ENCODE data around the gene PARD6G.

DNA sequence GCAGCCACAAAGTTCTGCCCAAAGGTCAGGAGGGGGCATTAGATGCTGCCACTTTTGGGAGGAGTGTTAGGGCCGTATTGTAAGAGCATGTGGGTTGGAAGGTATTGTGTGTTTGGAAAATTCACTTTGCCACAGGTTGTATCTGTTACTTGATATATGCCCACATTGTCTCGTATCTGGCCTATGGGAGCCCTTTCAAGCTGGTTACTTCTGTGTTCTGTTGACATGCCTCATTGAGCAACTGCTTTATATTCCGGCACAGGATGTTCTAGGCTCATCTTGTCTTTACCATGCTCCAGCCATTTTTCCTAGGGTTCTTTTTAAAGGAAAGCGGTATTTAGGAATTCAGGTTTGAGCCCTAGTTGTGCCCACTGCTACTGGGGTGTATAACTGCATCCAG, 132.3 kb downstream of the PARD6G start:
- TF ChIP-seq, protein P1, sequence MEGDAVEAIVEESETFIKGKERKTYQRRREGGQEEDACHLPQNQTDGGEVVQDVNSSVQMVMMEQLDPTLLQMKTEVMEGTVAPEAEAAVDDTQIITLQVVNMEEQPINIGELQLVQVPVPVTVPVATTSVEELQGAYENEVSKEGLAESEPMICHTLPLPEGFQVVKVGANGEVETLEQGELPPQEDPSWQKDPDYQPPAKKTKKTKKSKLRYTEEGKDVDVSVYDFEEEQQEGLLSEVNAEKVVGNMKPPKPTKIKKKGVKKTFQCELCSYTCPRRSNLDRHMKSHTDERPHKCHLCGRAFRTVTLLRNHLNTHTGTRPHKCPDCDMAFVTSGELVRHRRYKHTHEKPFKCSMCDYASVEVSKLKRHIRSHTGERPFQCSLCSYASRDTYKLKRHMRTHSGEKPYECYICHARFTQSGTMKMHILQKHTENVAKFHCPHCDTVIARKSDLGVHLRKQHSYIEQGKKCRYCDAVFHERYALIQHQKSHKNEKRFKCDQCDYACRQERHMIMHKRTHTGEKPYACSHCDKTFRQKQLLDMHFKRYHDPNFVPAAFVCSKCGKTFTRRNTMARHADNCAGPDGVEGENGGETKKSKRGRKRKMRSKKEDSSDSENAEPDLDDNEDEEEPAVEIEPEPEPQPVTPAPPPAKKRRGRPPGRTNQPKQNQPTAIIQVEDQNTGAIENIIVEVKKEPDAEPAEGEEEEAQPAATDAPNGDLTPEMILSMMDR (conservative IDR thresholded peaks at IDR 0.05): no peak
- TF ChIP-seq ZFX (IDR thresholded peaks at IDR 0.05): no peak
